SH-SY5Y (cell line): ENCODE data around the gene OR51B6.

Source experiments
- GATA2 ChIP-seq: IDR thresholded peaks from 2 replicates; pipeline ENCODE4 v1.6.1; 2011; ENCODE audit warnings: mild to moderate bottlenecking, low read depth, low read length
- GATA3 ChIP-seq: IDR thresholded peaks from 2 replicates; pipeline ENCODE4 v1.6.1; 2011; ENCODE audit warnings: low read depth, mild to moderate bottlenecking, low read length, moderate library complexity

OR51B6 gene, protein sequence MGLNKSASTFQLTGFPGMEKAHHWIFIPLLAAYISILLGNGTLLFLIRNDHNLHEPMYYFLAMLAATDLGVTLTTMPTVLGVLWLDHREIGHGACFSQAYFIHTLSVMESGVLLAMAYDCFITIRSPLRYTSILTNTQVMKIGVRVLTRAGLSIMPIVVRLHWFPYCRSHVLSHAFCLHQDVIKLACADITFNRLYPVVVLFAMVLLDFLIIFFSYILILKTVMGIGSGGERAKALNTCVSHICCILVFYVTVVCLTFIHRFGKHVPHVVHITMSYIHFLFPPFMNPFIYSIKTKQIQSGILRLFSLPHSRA

DNA sequence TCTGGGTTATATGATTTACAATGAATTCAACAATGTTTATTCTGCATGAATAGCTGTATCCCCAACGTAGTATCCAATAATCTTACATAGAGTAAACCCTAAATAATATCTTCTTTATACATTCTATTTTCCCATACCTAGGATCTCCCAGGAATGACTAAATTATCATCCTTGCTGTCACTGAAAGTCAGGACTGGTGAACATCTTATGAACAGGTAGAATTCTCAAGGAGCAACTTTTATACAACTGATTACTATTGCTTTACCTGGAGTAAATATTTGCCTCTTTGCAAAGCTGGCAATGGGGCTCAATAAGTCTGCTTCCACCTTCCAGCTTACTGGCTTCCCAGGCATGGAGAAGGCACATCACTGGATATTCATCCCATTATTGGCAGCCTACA is at the start of gene OR51B6:
Gene OR51B6, plus strand, starts transcription at position 301 of the 400 bp plus-strand sequence. Its CDS starts 0 bp downstream, at position 301.
- no peak for TF ChIP-seq GATA3

DNA sequence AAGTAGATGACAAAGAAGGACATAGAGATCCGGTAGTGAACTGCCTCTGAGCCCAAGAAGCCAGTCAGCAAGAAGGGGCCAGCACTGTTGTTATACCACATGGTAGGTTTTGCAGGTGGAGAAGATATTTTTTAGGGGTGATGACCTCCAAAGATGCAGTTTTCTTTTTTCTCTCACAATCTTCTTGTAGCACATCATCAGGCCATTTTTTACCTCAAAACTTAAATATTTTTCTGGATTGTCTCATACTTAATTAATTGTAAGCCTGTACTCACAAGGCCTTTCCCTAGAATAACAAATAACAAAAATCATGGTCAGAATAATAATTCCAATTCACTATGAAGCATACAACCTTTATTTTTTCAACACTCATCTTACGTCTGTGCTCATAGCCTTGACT is 49.5 kb upstream of the OR51B6 start, which contains the start of gene OR51B4:
Gene OR51B4, minus strand, starts transcription at position 101 of the 400 bp plus-strand sequence. Its CDS starts 0 bp downstream, at position 101.
- TF ChIP-seq GATA3 (no peak), GATA2 (no peak)

DNA sequence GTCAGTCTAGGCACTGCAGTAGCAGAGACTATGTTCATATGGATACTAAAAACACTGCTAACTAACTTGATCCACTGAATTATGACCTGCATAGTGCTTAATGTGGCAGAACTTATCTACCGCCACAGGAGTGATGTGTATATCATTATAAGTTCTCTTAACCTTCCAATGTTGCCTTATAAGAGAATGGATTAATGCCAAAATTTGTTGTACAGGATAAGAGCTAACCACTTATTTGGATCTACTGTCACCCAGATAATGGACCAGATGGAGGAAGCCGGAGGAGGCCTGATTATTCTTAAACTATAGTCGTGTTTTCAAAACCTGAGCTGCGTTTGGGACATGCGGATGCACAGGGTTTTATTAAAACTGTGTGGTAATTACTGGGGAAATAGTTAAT is 47.7 kb upstream of the OR51B6 start:
- no peak for TF ChIP-seq GATA2
- no peak for TF ChIP-seq GATA3

DNA sequence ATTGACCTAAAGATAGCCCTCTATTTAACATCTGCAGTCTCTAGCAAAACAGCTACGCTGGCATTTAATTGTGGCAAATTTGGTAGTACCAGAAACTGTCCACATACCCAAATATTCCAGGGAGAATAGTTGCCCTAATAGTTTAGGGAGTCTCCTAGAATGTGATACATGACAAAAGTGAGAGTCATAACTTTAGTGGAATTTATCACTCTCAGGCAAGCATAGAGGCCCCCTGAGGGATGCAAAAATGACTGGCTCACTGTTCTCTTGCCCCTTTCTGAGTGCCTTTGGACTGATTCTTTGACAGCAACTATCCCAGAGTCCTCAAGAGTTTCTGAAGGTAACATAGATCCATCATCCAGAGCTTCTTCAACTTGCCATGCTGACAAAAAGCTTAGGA is 47.3 kb upstream of the OR51B6 start:
- TF ChIP-seq GATA3 (no peak), GATA2 (no peak)

DNA sequence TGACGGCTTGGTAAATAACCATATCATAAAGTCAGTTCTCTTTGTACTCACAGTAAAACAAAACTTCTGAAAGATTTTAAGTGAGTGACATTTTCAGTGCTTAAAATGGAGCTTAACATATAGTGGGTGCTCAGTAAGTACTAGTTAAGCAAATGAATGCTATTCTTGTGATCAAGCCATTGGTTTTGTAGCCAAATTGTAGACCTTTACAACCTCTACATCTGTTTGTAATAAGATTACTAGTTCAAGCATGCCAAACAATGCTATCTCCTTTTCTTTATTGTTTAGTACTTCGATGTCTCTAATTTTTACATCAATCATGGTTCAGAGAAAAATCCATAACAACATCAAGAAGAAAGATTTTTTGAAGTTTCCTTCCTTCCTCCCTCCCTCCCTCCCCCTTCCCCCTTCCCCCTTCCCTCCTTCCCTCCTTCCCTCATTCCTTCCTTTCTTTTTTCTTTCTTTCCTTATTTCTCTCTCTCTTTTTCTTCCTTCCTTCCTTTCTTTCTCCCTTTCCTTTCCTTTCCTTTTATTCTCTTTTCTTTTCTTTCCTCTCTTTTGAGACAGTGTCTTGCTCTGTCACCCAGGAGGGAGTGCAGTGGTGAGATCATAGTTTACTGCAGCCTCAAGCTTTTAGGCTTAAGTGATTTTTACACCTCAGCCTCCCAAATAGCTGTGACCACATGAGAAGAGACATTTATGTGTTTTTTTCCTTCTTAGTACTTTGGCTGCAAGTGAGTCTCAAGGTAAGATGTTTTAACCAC is 43.9 kb upstream of the OR51B6 start:
- no peak for TF ChIP-seq GATA3
- no peak for TF ChIP-seq GATA2

DNA sequence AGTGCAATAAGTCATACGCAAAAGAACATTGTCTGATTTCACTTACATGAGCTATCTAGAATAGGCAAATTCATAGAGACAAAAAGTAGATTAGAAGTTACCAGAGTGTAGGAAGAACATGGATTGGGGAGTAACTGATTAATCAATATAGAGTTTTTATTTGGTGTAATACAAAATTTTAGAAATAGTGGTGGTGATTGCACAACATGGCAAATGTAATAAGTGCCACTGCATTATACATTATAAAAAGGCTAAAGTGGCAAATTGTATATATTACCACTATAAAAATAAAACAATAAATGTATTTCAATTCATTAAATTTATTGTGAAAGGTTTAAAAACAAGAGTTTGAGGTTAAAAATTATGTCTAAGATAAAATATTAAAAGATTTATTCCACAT is 40.9 kb upstream of the OR51B6 start:
- no peak for TF ChIP-seq GATA2
- TF ChIP-seq GATA3 = no peak

DNA sequence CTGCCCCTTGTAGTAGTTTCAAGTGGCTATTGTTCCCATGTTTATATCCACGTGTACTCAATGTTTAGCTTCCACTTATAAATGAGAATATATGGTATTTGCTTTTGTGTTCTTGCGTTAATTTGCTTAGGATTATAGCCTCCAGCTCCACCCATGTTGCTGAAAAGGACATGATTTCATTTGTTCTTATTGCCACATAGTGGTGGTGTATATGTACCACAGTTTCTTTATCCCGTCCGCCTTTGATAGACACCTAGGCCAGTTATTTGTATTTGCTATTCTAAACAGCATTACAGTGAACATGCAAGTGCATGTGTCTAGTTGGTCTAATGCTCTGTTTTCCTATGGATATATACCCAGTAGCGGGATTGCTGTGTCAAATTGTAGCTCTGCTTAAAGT is 34.0 kb upstream of the OR51B6 start:
- TF ChIP-seq GATA2 (no peak), GATA3 (no peak)

DNA sequence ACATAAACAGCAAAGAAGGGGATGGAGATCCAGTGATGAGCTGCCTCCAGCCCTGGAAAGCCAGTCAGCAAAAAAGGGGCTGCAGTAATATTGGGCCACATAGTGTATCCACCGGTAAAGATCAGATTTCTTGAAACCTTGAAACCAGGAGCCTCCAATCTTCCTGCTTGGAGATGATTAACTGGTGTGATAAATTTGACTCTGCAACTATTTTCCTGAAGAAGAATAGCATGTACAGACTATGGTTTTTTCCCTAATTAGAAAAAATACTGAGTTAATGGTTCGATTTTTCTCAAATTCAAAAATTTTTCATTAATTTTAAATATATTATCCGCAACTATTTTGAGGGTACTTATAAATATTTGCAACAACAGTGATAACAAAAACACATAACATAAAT is 27.1 kb upstream of the OR51B6 start, which contains the start of gene OR51B2:
Gene OR51B2, minus strand, starts transcription at position 101 of the 400 bp plus-strand sequence. Its CDS starts 0 bp downstream, at position 101.
- TF ChIP-seq GATA3 (no peak), GATA2 (no peak)

DNA sequence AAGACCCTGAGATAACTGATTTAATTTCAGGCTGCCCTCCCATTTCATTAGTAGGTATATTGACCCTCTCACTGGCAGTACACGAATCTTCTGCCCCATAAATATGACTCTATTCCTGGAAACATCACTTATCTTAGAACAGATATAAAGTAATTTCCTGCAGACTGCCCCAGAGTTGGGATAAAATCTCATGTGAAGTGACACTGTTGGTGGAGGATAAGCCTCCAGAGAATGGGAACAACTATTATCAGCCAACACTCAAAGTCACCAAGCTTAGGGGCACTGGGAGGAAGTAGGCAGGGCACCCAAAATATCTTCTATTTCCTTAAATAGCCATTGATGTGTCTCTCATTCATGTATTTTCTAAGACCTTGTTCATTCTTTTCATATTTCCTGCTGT is 16.1 kb upstream of the OR51B6 start:
- TF ChIP-seq GATA3 (no peak), GATA2 (no peak)

DNA sequence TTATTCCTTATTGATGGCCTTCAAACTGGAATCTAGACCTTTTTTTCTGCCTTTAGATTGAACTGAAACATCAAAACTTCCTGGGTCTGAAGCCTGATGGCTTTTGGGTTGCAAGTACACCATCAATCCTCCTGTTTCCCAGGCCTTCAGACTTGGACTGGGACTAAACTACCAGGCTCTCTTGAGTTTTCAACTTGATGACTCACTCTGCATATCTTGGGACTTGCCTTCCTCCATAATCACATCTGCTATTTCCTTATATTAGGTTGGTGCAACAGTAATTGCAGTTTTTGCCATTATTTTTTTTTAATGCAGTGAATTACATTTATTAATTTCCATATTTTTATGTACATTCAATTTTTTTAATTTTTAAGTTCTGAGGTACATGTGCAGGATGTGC is 15.0 kb upstream of the OR51B6 start:
- TF ChIP-seq GATA2 (no peak), GATA3 (no peak)

DNA sequence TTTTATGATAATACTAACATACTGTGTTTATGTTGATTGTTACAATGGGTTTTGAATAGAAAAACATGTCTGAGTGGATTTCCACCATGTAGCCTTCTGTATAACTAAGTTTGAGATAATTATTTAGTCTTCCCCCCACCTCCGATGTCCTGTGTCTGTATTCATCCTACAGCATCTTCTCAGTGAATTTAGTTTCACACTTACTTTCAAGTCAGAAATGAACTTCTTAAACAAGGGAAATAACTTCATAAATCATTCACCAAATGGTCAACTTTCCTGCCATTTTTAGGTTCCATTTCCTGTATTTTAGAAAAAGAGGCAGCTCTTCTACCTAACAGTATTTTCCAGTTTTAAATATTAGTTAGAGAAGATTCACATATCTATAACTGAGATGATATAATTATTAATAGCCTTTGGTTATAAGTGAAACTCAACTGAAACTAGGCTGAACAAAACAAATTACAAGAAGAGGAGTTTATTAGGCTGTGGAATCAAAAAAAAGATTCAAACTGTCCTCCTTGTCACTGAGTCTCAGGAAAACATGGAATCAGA is 11.5 kb upstream of the OR51B6 start:
- no peak for TF ChIP-seq GATA2
- TF ChIP-seq GATA3 = no peak

DNA sequence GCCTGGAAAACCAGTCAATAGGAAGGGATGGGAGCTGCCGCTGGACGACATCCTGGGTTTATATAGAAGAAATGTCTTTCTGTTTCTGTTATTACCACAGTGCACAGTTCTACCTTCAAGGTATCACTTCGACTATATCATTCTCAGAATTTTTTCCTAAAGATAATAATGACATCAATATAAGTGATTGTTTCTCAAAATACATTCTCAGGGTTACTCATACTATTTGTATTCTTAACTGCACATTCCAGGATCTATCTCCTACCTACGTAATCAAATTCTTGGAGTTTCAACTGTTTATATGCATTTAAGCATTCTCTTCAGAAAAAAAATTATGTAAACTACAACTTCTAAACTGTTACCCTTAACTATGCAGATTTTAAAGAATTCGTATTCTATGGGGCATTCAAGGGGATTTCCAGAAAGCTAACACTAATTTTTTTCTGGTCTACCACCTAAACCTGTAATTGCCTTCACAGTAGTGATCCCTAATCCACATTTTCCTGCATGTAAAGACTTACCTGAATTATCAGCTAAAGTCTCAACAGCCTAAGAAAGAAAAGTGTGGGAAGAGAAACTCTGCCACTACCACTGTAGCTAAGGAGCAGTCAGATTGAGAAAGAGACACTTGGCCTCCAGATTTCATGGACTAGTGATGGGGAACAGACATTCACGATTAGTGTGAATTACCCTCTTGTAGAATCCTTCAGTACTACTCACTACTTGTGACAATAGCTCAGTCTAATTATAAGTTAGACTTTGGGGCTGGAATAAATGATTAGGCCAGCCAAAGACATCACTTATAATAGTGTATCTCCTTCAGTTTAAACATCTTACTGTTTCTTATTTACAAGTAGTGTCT is 7.6 kb upstream of the OR51B6 start, which contains the start of gene OR51B5:
Gene OR51B5, minus strand, starts transcription at position 51 of the 862 bp plus-strand sequence. Its CDS starts 0 bp downstream, at position 51.
- TF ChIP-seq GATA2 (no peak), GATA3 (no peak)

DNA sequence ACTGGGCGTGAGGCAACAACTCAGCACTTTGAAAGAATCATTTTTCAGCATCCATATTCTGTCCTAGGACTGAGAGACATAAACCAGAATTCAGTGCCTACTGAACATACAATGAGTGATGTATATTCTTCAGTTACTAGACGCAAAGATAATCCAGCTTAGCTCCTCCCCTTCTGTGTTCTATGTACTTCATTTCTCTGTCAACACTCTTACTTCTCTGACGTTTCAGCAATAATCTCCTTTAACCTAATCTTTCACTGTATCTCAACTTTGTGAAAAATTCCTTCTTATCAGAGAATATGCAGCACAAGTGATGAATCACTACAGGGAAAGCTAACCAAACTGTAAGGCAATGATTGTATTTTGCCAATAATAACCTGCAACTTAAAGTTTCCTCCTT is 5.5 kb upstream of the OR51B6 start:
- TF ChIP-seq GATA3 (no peak), GATA2 (no peak)
